T47D (cell line): ENCODE measurements around the gene GDE1.
"Not testable (repeated sequence)": the region's sequence is repeated elsewhere in the genome, so short reads cannot be mapped to it uniquely, and the experiment has no call there.

Experiments used
- DNase-seq, 2 experiments: peaks; one replicate each; pipeline versions ENCODE4 v3.0.0 to v3.0.0-alpha.2; 2011 to 2012; ENCODE audit warnings: low read depth in 1 of 2, low spot score in 1 of 2
- JUND ChIP-seq: IDR thresholded peaks from 2 replicates; pipeline ENCODE4 v1.6.1; 2012; ENCODE audit warnings: low read depth
- in situ Hi-C: cut with HindIII; loops from 2 replicates; pipeline ENCODE4 v1.10.0; 2016; ENCODE audit warnings: low sequenced_read_pairs, low pct_unique_long_range_greater_than_20kb

Gene GDE1, protein sequence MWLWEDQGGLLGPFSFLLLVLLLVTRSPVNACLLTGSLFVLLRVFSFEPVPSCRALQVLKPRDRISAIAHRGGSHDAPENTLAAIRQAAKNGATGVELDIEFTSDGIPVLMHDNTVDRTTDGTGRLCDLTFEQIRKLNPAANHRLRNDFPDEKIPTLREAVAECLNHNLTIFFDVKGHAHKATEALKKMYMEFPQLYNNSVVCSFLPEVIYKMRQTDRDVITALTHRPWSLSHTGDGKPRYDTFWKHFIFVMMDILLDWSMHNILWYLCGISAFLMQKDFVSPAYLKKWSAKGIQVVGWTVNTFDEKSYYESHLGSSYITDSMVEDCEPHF

DNA sequence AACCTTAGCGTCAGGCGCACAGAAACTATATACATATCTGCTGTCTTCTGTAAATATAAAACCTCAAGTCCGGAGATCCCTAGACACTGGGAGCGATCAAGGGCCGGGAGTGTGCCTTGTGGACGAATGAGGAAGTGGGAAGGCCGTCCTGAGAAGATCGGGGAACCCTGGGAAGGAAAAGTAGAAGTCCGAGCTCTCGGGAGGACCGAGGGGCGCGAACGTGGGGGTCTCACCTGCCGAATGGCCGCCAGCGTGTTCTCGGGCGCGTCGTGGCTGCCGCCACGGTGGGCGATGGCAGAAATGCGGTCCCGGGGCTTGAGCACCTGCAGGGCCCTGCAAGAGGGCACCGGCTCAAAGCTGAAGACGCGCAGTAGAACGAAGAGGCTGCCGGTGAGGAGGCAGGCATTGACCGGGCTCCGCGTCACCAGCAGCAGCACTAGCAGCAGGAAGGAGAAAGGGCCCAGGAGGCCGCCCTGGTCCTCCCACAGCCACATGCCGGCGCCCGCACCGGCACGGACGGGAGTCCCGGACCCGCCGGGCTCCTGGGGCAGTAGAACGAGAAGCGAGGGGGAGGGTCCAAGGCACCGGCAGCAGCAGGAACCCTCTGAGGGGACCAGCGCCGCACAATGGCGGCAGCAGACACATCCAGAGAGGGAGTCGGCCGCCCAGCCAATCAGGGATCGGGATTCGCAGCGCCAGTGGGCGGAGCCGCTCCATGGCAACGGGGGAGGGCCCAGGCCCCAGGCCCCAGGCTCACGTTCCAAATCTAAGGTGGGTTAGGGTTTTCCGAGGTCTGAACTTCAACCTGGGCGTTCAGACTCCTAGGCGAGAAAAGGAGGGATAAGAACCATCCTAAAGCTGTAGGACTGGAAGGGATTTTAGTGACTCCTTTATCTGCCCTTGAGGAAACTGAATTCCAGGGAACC lies at the start of gene GDE1:
Gene GDE1, minus strand, starts transcription at position 628 of the 926 bp plus-strand sequence. Its CDS starts 134 bp downstream, at position 494.
- DNase-seq, result peak; percentile 91 to 92
- TF ChIP-seq JUND, result no peak
- in situ Hi-C loops, result no loop called here

DNA sequence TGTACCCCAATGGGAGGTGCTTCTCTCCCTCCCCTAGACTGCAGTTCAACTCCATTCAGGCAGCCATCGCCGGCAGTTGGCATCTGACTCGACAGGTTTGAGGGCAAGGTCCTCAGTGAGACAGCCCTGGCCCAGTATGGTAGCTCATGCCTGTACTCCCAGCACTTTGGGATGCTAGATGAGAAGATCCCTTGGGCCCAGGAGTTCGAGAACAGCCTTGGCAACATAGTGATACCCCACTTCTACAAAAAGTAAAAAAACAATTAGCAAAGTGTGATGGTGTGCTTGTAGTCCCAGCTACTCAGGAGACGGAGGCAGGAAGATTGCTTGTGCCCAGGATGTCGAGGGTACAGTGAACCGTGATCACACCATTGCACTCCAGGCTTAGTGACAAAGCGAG lies 45.7 kb upstream of the GDE1 start:
- no peak for TF ChIP-seq JUND
- in situ Hi-C loops, result no loop called here
- no peak for DNase-seq

DNA sequence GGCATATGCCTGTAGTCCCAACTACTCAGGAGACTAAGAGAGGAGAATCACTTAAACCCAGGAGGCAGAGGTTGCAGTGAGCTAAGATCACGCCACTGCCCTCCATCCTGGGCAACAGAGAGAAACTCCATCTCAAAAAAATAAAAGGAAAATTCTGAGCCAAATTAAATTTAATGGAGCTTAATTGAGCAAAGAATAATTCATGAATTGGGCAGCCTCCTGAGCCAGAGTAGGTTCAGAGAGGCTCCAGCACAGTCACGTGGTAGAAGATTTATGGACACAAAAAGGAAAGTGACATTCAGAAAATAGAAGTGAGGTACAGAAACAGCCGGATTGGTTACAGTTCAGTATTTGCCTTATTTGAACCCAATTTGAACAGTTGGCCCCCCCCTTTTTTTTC lies 44.5 kb upstream of the GDE1 start:
- DNase-seq, result no peak
- TF ChIP-seq JUND, result no peak
- in situ Hi-C loops, result no loop called here

DNA sequence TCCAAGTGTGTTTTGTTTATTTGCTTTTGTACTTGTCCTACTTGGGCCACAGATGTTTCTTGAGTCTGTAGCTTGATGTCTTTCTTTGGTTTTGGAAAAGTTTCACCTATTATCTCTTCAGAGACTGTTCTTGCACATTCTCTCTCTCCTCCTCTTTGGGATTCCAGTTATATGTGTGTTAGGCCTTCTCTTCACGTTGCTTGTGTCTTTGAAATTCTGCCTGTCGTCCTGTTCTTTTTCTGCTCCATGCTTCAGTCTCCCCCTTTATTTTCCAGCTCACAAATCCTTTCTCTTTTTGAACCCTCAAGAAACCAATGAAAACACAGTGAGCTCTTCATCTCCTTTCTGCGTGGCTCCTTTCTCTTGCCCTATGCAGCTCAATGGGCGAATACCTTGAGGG lies 41.5 kb upstream of the GDE1 start:
- in situ Hi-C loops, result no loop called here
- no peak for DNase-seq
- TF ChIP-seq JUND, result no peak

DNA sequence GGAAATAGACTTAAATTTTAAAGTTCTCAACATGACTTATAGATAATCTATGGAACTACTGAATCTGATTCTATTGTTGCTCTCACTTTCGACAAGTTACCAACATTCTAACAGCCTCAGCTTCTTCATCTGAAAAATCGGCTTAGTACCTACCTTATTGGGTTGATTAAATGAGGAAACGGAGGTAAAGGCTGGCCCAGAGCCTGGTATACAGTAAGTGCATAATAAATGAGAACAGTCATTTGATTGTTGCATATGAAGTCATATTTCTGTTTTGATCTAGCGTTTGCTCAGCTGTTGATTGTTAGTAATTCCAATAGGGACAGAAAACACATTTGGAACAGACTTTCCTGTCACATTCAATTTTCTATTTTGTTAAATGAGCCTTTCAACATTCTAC lies 38.2 kb upstream of the GDE1 start:
- DNase-seq, result no peak
- in situ Hi-C loops, result no loop called here
- TF ChIP-seq JUND, result no peak

DNA sequence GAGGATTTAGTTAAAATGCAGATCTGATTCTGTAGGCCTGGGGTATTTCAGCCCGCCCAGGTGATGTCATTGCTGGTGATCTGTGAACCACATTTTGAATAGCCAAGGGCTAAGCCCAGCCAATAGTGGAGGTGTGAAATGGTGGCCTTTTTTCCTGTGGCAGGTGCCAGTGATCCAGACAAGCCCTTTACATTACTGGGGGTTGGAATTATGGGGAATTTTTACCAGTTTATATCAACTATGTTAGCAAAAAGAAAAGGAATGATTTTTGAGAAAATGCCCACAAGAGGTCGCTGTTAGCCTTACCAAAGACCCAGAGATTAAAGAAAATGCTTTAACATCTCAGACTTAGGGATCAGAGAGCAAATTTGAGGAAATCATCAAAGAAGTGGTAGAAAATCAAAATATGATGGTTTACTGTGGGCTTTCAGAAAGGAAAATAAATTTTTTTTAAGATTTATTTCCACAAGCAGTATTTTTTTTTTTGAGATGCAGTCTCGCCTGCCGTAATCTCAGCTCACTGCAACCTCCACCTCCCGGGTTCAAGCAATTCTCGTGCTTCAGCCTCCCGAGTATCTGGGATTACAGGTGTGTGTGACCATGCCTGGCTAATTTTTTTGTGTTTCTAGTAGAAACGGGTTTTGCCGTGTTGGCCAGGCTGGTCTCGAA lies 37.5 kb upstream of the GDE1 start:
- in situ Hi-C loops, result no loop called here
- DNase-seq, result peak in 1 of 2 experiments; percentile 61
- no peak for TF ChIP-seq JUND

- peak in 1 of 2 experiments; percentile 17 for DNase-seq
- in situ Hi-C loops, result no loop called here
- TF ChIP-seq JUND, result no peak
These were observed 34.3 kb upstream of the GDE1 start for GRCh38 chr16:19555938-19556771.

GRCh38 chr16:19555186-19555937 lies 33.5 kb upstream of the GDE1 start, which contains the start of gene VPS35L:
Gene VPS35L, plus strand, starts transcription at chr16:19555703. Its CDS starts 27 bp downstream, at chr16:19555730.
- DNase-seq, result peak; percentile 79 to 96
- no peak for TF ChIP-seq JUND
- in situ Hi-C loops, result no loop called here

DNA sequence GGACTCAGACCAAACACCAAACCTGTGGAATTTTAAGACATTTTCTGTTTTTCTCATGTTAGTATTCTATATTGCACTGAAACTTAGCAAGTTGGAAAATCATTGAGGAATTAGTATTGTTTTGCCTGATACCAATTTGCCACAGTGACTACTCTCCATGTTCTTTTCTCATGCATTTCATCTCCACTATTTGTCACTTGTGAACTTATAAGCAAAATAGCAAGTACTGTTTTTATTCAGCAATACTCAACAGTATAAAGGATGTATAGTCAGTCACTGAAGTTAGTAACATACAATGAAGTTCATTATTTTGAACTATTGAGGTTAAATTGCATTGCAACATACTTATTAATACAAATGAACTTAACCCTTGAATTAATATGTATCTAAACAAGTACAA lies 27.8 kb upstream of the GDE1 start:
- DNase-seq, result no peak
- in situ Hi-C loops, result no loop called here
- no peak for TF ChIP-seq JUND

DNA sequence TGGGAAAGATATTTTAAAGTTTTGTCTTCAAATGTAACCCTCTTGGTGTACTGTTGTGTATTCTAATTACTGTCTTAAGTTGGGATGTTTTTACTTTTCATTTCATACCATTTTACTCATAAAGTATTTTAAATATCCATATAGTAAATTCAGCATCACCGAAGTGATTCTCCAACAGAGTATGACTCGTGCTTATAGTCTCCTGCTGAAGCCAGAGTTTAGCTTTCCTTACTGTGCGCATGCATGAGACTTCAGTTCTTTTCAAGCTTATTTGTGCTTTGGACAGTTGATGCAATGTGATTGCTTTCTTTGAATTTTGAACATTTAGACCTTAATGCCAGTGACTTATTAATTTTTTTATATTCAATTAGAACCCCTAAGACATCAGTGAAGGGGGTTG lies 26.2 kb upstream of the GDE1 start:
- in situ Hi-C loops, result no loop called here
- no peak for DNase-seq
- no peak for TF ChIP-seq JUND

- in situ Hi-C loops, result not testable (repeated sequence)
- peak in 1 of 2 experiments; percentile 53 for DNase-seq
These were observed 21.5 kb upstream of the GDE1 start for GRCh38 chr16:19543278-19543996.
